HG03565 (cell line): ENCODE results near the gene MAP6.

Source experiments
- ATAC-seq: cut with Tn5 transposase; IDR thresholded peaks from one replicate; pipeline ENCODE4 v1.9.1; 2021; ENCODE audit warnings: mild to moderate bottlenecking, moderate library complexity; ENCODE audit not compliant: unreplicated experiment

MAP6 gene

GRCh38 chr11:75667255-75667830, 1.5 kb downstream of the MAP6 start:
- no peak for ATAC-seq

GRCh38 chr11:75665990-75666389, 2.8 kb downstream of the MAP6 start:
- no peak for ATAC-seq

- ATAC-seq: no peak
Observed at GRCh38 chr11:75665126-75665525, 3.7 kb downstream of the MAP6 start.

GRCh38 chr11:75664389-75664788, 4.4 kb downstream of the MAP6 start:
- ATAC-seq: no peak

- no peak for ATAC-seq
Observed at GRCh38 chr11:75663808-75664207, 5.0 kb downstream of the MAP6 start.

- ATAC-seq: no peak
Observed at GRCh38 chr11:75659836-75660235, 9.0 kb downstream of the MAP6 start.

- no peak for ATAC-seq
Observed at GRCh38 chr11:75656044-75656727, 12.7 kb downstream of the MAP6 start.

GRCh38 chr11:75655605-75656004, 13.2 kb downstream of the MAP6 start:
- ATAC-seq: no peak

- peak; percentile 91 for ATAC-seq
Observed at GRCh38 chr11:75654314-75654713, 14.5 kb downstream of the MAP6 start.

- no peak for ATAC-seq
Observed at GRCh38 chr11:75653532-75653931, 15.3 kb downstream of the MAP6 start.

GRCh38 chr11:75652936-75653335, 15.9 kb downstream of the MAP6 start:
- ATAC-seq: no peak

GRCh38 chr11:75651218-75651617, 17.6 kb downstream of the MAP6 start:
- no peak for ATAC-seq

GRCh38 chr11:75650167-75650723, 18.6 kb downstream of the MAP6 start:
- ATAC-seq: no peak

- no peak for ATAC-seq
Observed at GRCh38 chr11:75644946-75645345, 23.9 kb downstream of the MAP6 start.

GRCh38 chr11:75644370-75644769, 24.5 kb downstream of the MAP6 start:
- ATAC-seq: no peak

GRCh38 chr11:75642402-75643113, 26.3 kb downstream of the MAP6 start:
- ATAC-seq: no peak

GRCh38 chr11:75639762-75640181, 29.1 kb downstream of the MAP6 start:
- no peak for ATAC-seq

GRCh38 chr11:75637998-75638397, 30.8 kb downstream of the MAP6 start:
- no peak for ATAC-seq

- ATAC-seq: no peak
Observed at GRCh38 chr11:75635066-75635862, 33.6 kb downstream of the MAP6 start.

GRCh38 chr11:75633409-75634066, 35.3 kb downstream of the MAP6 start:
- ATAC-seq: no peak

GRCh38 chr11:75632962-75633361, 35.9 kb downstream of the MAP6 start:
- no peak for ATAC-seq
